ENCODE data around the gene LRGUK.

LRGUK gene

GRCh38 chr7:134122980-134123379 is 4.2 kb upstream of the LRGUK start:
- FAIRE-seq, result no peak
- no peak for DNase-seq (ENCODE audit: insufficient read length, low spot score)
- TF ChIP-seq POU2F2 (IDR thresholded peaks at IDR 0.05; ENCODE audit: low read depth, low read length) (no peak), POLR2A (IDR thresholded peaks at IDR 0.05; ENCODE audit: low read depth, low read length) (no peak), TAF1 (IDR thresholded peaks at IDR 0.05; ENCODE audit: low read depth, low read length) (no peak), POLR2AphosphoS5 (IDR thresholded peaks at IDR 0.05; ENCODE audit: low read depth, low read length) (no peak), PAX5 (IDR thresholded peaks at IDR 0.05; ENCODE audit: insufficient read depth, low read length, severe bottlenecking) (no peak), SPI1 (IDR thresholded peaks at IDR 0.05; ENCODE audit: low read depth, low read length) (no peak)

DNA sequence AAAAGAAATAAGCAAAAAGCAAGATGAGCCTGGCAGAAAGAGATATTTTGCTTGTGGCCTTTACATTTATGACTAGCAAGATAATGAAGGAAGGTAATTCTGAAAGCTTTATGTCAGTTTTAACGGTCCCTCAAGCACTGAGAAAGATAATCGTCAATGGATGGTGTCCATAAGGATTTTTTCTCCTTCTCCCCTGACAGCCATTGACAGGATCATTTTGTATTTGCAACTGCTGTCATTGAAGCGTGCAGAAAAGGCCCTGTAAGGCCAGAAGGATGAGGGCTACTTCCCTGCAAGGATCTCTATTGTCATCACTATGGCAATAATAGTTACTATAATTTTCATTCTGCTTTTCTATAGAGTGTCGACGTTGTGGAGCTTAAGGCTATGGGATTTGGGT is 994 bp upstream of the LRGUK start:
- DNase-seq (ENCODE audit: insufficient read length, low spot score), result no peak
- no peak for FAIRE-seq
- TF ChIP-seq SPI1 (IDR thresholded peaks at IDR 0.05; ENCODE audit: low read depth, low read length), result no peak
- no peak for TF ChIP-seq POLR2AphosphoS5 (IDR thresholded peaks at IDR 0.05; ENCODE audit: low read depth, low read length)
- no peak for TF ChIP-seq POLR2A (IDR thresholded peaks at IDR 0.05; ENCODE audit: low read depth, low read length)
- no peak for TF ChIP-seq PAX5 (IDR thresholded peaks at IDR 0.05; ENCODE audit: insufficient read depth, low read length, severe bottlenecking)
- TF ChIP-seq POU2F2 (IDR thresholded peaks at IDR 0.05; ENCODE audit: low read depth, low read length), result no peak
- TF ChIP-seq TAF1 (IDR thresholded peaks at IDR 0.05; ENCODE audit: low read depth, low read length), result no peak

DNA sequence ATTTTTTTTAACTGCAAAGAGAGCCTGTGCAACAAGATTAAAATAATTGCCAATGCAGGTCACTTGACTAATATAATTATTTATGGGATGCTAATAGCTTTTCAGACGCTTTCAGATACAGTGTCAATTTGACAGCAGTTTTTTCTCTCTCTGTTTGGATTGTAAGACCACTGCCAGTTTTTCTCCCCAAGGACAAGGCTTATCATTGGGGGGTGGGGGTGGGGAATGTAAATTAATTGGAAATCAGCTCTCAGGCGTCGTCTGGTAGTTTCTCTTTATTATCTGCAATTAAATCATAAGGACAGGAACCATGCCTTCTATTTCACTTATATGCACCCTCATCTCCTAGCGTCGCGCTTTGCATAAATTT is 559 bp upstream of the LRGUK start:
- TF ChIP-seq SPI1 (IDR thresholded peaks at IDR 0.05; ENCODE audit: low read depth, low read length) (no peak), POLR2AphosphoS5 (IDR thresholded peaks at IDR 0.05; ENCODE audit: low read depth, low read length) (no peak)
- no peak for DNase-seq (ENCODE audit: insufficient read length, low spot score)
- FAIRE-seq, result no peak

DNA sequence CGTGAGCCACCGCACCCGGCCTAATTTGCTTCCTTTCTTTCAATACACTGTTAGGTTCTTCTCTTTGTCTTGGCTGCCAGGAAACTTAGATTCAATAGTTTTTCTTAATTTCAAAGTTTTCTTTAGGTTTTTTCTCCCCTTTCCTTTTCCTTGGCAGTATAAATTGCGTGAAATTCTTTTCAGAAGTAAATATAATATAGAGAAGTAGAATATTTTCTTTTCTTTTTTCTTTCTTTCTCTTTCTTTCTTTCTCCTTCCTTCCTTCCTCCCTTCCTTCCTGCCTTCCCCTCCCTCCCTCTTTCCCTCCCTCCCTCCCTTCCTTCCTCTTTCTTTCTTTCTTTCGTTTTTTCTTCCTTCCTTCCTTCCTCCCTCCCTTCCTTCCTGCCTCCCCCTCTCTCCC is 1.7 kb downstream of the LRGUK start:
- no peak for TF ChIP-seq POU2F2 (IDR thresholded peaks at IDR 0.05; ENCODE audit: low read depth, low read length)
- TF ChIP-seq POLR2AphosphoS5 (IDR thresholded peaks at IDR 0.05; ENCODE audit: low read depth, low read length), result no peak
- TF ChIP-seq PAX5 (IDR thresholded peaks at IDR 0.05; ENCODE audit: insufficient read depth, low read length, severe bottlenecking), result no peak
- TF ChIP-seq POLR2A (IDR thresholded peaks at IDR 0.05; ENCODE audit: low read depth, low read length), result no peak
- no peak for TF ChIP-seq TAF1 (IDR thresholded peaks at IDR 0.05; ENCODE audit: low read depth, low read length)
- no peak for TF ChIP-seq SPI1 (IDR thresholded peaks at IDR 0.05; ENCODE audit: low read depth, low read length)
- FAIRE-seq, result no peak
- DNase-seq (ENCODE audit: insufficient read length, low spot score), result no peak

GRCh38 chr7:134129856-134130523 is 2.9 kb downstream of the LRGUK start:
- FAIRE-seq, result no peak
- no peak for TF ChIP-seq TAF1 (IDR thresholded peaks at IDR 0.05; ENCODE audit: low read depth, low read length)
- TF ChIP-seq POLR2A (IDR thresholded peaks at IDR 0.05; ENCODE audit: low read depth, low read length), result no peak
- no peak for TF ChIP-seq POU2F2 (IDR thresholded peaks at IDR 0.05; ENCODE audit: low read depth, low read length)
- DNase-seq (ENCODE audit: insufficient read length, low spot score), result no peak

DNA sequence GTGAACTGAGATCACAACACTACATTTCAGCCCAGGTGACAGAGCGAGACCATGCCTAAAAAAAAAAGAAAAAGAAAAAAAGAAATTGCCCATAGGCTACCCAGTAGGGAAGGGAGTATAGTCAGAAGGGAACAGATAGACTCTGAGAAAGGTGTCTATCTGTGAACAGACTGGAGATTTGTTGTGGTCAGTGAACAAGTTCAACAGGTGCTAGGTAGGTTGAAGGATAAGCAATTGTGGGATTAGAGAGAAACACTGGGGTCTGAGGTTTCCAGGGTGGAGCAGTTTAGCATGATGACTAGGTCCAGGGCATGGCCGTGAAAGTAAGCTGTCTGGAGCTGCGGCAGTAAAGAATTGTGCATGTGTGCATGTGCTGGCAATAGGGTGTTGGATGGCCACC is 6.9 kb downstream of the LRGUK start:
- no peak for FAIRE-seq
- TF ChIP-seq POLR2AphosphoS5 (IDR thresholded peaks at IDR 0.05; ENCODE audit: low read depth, low read length) (no peak), POU2F2 (IDR thresholded peaks at IDR 0.05; ENCODE audit: low read depth, low read length) (no peak)
- no peak for DNase-seq (ENCODE audit: insufficient read length, low spot score)

DNA sequence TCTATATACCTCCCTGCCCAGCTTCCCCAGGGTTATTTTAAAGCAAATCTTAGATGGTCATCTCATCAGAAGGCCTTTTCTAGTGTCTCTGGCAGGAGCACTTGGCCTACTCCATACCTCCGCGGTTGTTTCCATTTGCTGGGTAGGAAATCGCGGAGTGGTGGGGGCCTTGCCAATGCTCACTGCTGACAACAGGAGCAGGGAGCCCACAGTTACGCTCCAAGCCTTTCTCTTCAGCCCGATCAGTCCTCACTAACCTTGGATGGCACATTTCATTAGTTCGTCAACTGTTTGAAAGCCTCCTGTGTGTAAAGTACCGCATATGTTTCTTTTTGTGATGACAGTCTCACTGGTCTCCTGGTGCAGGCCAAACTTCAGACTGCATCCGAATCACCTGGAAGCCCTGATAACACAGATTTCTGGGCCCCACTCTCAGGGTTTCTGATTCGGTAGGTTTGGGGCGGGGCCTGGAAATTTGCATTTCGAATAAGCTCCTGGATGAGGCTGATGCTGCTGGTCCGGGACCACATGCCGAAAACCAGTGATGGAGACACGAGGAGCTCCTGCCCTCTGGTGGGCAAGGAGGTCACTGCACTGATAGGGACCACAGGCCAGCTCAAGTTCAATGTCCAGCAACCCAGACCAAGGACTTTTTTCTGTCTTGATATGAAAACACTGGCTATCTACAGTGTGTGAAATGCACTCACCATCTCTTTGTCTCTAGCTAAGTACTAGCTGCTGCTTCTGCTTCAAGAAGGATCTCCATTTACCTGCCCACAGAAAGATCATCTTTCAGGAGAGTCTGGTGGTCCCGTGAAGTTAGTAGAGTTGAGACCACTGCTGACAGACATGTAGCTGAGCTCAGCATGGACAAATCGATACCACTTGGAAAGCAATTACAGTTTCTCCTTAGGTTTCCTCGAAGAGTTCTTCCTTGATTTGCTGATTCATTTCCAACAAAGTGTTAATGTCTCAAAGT is 14.0 kb downstream of the LRGUK start:
- no peak for TF ChIP-seq POLR2AphosphoS5 (IDR thresholded peaks at IDR 0.05; ENCODE audit: low read depth, low read length)
- TF ChIP-seq POLR2A (IDR thresholded peaks at IDR 0.05; ENCODE audit: low read depth, low read length), result no peak
- TF ChIP-seq TAF1 (IDR thresholded peaks at IDR 0.05; ENCODE audit: low read depth, low read length), result no peak
- TF ChIP-seq SPI1 (IDR thresholded peaks at IDR 0.05; ENCODE audit: low read depth, low read length), result no peak
- no peak for TF ChIP-seq POU2F2 (IDR thresholded peaks at IDR 0.05; ENCODE audit: low read depth, low read length)
- no peak for TF ChIP-seq PAX5 (IDR thresholded peaks at IDR 0.05; ENCODE audit: insufficient read depth, low read length, severe bottlenecking)
- DNase-seq (ENCODE audit: insufficient read length, low spot score) (peak; percentile 46), FAIRE-seq (peak; percentile 89)

- TF ChIP-seq POLR2AphosphoS5 (IDR thresholded peaks at IDR 0.05; ENCODE audit: low read depth, low read length) (no peak), TAF1 (IDR thresholded peaks at IDR 0.05; ENCODE audit: low read depth, low read length) (no peak), POLR2A (IDR thresholded peaks at IDR 0.05; ENCODE audit: low read depth, low read length) (no peak), SPI1 (IDR thresholded peaks at IDR 0.05; ENCODE audit: low read depth, low read length) (no peak), PAX5 (IDR thresholded peaks at IDR 0.05; ENCODE audit: insufficient read depth, low read length, severe bottlenecking) (no peak), POU2F2 (IDR thresholded peaks at IDR 0.05; ENCODE audit: low read depth, low read length) (no peak)
- FAIRE-seq (no peak), DNase-seq (ENCODE audit: insufficient read length, low spot score) (no peak)
These were observed 14.7 kb downstream of the LRGUK start for GRCh38 chr7:134141868-134142264.

- FAIRE-seq (no peak), DNase-seq (ENCODE audit: insufficient read length, low spot score) (no peak)
- TF ChIP-seq PAX5 (IDR thresholded peaks at IDR 0.05; ENCODE audit: insufficient read depth, low read length, severe bottlenecking), result no peak
- TF ChIP-seq TAF1 (IDR thresholded peaks at IDR 0.05; ENCODE audit: low read depth, low read length), result no peak
- TF ChIP-seq POU2F2 (IDR thresholded peaks at IDR 0.05; ENCODE audit: low read depth, low read length), result no peak
- TF ChIP-seq POLR2A (IDR thresholded peaks at IDR 0.05; ENCODE audit: low read depth, low read length), result no peak
- TF ChIP-seq SPI1 (IDR thresholded peaks at IDR 0.05; ENCODE audit: low read depth, low read length), result no peak
- TF ChIP-seq POLR2AphosphoS5 (IDR thresholded peaks at IDR 0.05; ENCODE audit: low read depth, low read length), result no peak
These were observed 26.5 kb downstream of the LRGUK start for GRCh38 chr7:134153493-134154136.
